ENCODE measurements around the gene KRT15.

DNA sequence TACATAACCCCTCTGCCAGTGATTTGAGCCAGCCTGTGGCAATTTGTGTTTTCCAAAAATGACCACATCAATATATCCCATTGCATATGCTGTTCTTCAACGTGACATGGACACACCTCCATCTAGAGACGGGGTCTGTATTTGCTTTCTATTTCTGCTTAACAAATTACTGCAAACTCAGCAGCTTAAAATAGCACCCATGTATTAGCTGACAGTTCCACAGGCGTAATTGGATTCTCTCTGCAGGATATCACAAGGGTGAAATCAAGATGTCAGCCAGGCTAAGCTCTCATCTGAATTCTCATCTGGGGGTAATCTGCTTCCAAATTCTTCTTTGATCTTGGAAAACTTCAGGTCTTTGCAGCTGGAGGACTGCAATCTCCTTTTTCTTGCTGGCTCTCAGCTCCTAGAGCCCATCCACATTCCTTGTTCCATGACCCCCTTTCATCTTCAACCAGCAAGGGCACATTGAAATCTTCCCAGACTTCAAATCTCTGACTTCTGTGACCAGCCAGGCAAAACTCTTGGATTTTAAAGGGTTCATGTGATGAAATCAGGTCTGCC is 45.0 kb upstream of the KRT15 start:
- TF ChIP-seq POLR2A (IDR thresholded peaks at IDR 0.05; ENCODE audit: low read length) (no peak), GATA1 (IDR thresholded peaks at IDR 0.05; ENCODE audit: low read depth, low read length) (no peak)
